ENCODE data around the gene TMEM209.

Gene TMEM209

GRCh38 chr7:130131964-130132875 is 73.0 kb downstream of the TMEM209 start:
- Histone ChIP-seq H3K79me2 (ENCODE audit: insufficient read depth, low read length) (no peaks in the 10 kb centered on the region), H2AFZ (ENCODE audit: low read length) (no peak overlapping the region), H3K27me3 (ENCODE audit: insufficient read depth, low read length, poor library complexity, severe bottlenecking) (no peaks in the 10 kb centered on the region), H3K36me3 (ENCODE audit: insufficient read depth, low read length) (peaks cover 30% of the 10 kb centered on the region; the same call in 1 of the 2 replicates), H3K9me3 (ENCODE audit: insufficient read depth, low read depth, low read length) (no peaks in the 10 kb centered on the region), H4K20me1 (ENCODE audit: insufficient read depth, low read length, poor library complexity, severe bottlenecking) (no peaks in the 10 kb centered on the region), H3K4me2 (ENCODE audit: low read depth, low read length, poor library complexity, severe bottlenecking) (no peak overlapping the region), H3K9me2 (replicated peaks; ENCODE audit: low read depth, low read length) (no peaks in the 10 kb centered on the region), H3F3A (ENCODE audit: low read depth) (no peaks in the 10 kb centered on the region), H3K9ac (ENCODE audit: low read depth, low read length, poor library complexity, severe bottlenecking) (no peak overlapping the region), H3K4me3 (ENCODE audit: low read length, poor library complexity, severe bottlenecking) (no peak overlapping the region), H3K4me1 (ENCODE audit: insufficient read depth, low read length, poor library complexity, severe bottlenecking) (peaks cover 21% of the 10 kb centered on the region)
- TF ChIP-seq EZH2phosphoT487 (IDR thresholded peaks at IDR 0.05; ENCODE audit: borderline replicate concordance) (no peak), CTCF (conservative IDR thresholded peaks at IDR 0.05; ENCODE audit: low read length) (no peak)

GRCh38 chr7:130131191-130131834 is 73.9 kb downstream of the TMEM209 start:
- Histone ChIP-seq H3K4me2 (ENCODE audit: low read depth, low read length, poor library complexity, severe bottlenecking) (no peak overlapping the region), H3K4me1 (ENCODE audit: insufficient read depth, low read length, poor library complexity, severe bottlenecking) (peaks cover 12% of the 10 kb centered on the region), H3K36me3 (ENCODE audit: insufficient read depth, low read length) (peaks cover 36% of the 10 kb centered on the region; the same call in 1 of the 2 replicates)

GRCh38 chr7:130129011-130129411 is 76.2 kb downstream of the TMEM209 start:
- H3K9ac ChIP-seq (ENCODE audit: low read depth, low read length, poor library complexity, severe bottlenecking): no peak overlapping the region
- no peaks in the 10 kb centered on the region for H3K4me1 ChIP-seq (ENCODE audit: insufficient read depth, low read length, poor library complexity, severe bottlenecking)
- no peaks in the 10 kb centered on the region for H3F3A ChIP-seq (ENCODE audit: low read depth)
- TF ChIP-seq EZH2phosphoT487 (IDR thresholded peaks at IDR 0.05; ENCODE audit: borderline replicate concordance) (no peak), CTCF (conservative IDR thresholded peaks at IDR 0.05; ENCODE audit: low read length) (no peak)
- peaks cover 50% of the 10 kb centered on the region; the same call in 1 of the 2 replicates for H3K36me3 ChIP-seq (ENCODE audit: insufficient read depth, low read length)
- H3K79me2 ChIP-seq (ENCODE audit: insufficient read depth, low read length): no peaks in the 10 kb centered on the region
- H2AFZ ChIP-seq (ENCODE audit: low read length): no peak overlapping the region
- H3K9me3 ChIP-seq (ENCODE audit: insufficient read depth, low read depth, low read length): no peaks in the 10 kb centered on the region
- H3K4me3 ChIP-seq (ENCODE audit: low read length, poor library complexity, severe bottlenecking): no peak overlapping the region
- no peak overlapping the region for H3K4me2 ChIP-seq (ENCODE audit: low read depth, low read length, poor library complexity, severe bottlenecking)
- no peaks in the 10 kb centered on the region for H4K20me1 ChIP-seq (ENCODE audit: insufficient read depth, low read length, poor library complexity, severe bottlenecking)
- H3K9me2 ChIP-seq (replicated peaks; ENCODE audit: low read depth, low read length): no peaks in the 10 kb centered on the region
- H3K27me3 ChIP-seq (ENCODE audit: insufficient read depth, low read length, poor library complexity, severe bottlenecking): no peaks in the 10 kb centered on the region

More at GRCh38 chr7:130131191-130131834, 73.9 kb downstream of the TMEM209 start:
- Histone ChIP-seq H3K9me2 (replicated peaks; ENCODE audit: low read depth, low read length) (no peaks in the 10 kb centered on the region), H3K4me3 (ENCODE audit: low read length, poor library complexity, severe bottlenecking) (no peak overlapping the region), H3K79me2 (ENCODE audit: insufficient read depth, low read length) (no peaks in the 10 kb centered on the region), H3F3A (ENCODE audit: low read depth) (no peaks in the 10 kb centered on the region), H4K20me1 (ENCODE audit: insufficient read depth, low read length, poor library complexity, severe bottlenecking) (no peaks in the 10 kb centered on the region), H3K9ac (ENCODE audit: low read depth, low read length, poor library complexity, severe bottlenecking) (no peak overlapping the region), H3K9me3 (ENCODE audit: insufficient read depth, low read depth, low read length) (no peaks in the 10 kb centered on the region), H2AFZ (ENCODE audit: low read length) (no peak overlapping the region), H3K27me3 (ENCODE audit: insufficient read depth, low read length, poor library complexity, severe bottlenecking) (no peaks in the 10 kb centered on the region)
- TF ChIP-seq CTCF (conservative IDR thresholded peaks at IDR 0.05; ENCODE audit: low read length): no peak
- no peak for TF ChIP-seq EZH2phosphoT487 (IDR thresholded peaks at IDR 0.05; ENCODE audit: borderline replicate concordance)
